KOPT-K1 (cell line): ENCODE data around the gene ARL8B.
A peak's percentile ranks its signal among the peaks of the same experiment; 100 is the strongest.

ENCODE experiments used
- H3K27ac ChIP-seq: fragments of 200-600 bp; sonication (generic); 2 replicates; pipeline ENCODE4 v1.5.1; 2016; ENCODE audit warnings: antibody characterized with exemption, mild to moderate bottlenecking, low read depth, low read length; ENCODE audit not compliant: poor library complexity, severe bottlenecking
- H3K36me3 ChIP-seq: fragments of 200-600 bp; sonication (generic); 2 replicates; pipeline ENCODE4 v1.5.1; 2017; ENCODE audit warnings: antibody characterized with exemption, mild to moderate bottlenecking, low read length, moderate library complexity; ENCODE audit not compliant: insufficient read depth
- H3K9me3 ChIP-seq: fragments of 200-600 bp; sonication (generic); 2 replicates; pipeline ENCODE4 v1.5.1; 2017; ENCODE audit warnings: antibody characterized with exemption, low read length, mild to moderate bottlenecking; ENCODE audit not compliant: insufficient read depth, poor library complexity, severe bottlenecking

Gene ARL8B

DNA sequence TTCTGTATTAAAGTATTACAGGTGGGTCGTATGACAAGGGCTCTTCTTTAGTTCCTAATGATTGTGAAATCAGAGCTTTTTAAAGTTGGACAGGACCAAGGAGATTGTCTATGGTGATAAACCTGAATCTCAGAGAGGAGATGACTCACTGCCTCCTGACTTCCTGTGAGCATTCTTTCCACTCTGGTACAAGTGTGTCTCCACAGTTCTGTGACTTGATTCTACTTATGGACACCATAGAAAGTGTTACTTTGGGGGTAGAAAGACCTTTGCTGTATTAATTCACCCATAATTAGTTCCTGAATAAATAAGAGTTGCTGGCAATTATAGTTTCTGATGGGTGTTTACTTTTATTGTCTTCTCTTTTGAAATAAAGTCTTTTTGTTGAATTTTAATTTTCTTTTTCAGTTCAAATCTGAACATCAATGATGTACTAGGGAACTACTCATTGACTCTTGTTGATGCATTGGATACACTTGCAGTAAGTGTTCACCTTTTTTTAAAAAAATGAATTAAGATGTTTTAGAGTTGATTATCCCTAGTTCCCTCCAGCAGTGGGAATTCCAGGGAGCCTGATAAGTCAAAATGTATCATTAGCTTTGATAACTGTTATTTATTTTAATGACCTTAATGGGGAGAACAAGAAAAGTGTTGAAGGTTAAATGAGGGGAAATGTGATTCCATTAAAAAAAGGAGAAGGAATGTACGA, 72.9 kb downstream of the ARL8B start:
- H3K36me3 ChIP-seq: peaks cover 43% of the 10 kb centered on the region
- H3K27ac ChIP-seq: peak overlapping the region; percentile 85
- H3K9me3 ChIP-seq: no peaks in the 10 kb centered on the region

DNA sequence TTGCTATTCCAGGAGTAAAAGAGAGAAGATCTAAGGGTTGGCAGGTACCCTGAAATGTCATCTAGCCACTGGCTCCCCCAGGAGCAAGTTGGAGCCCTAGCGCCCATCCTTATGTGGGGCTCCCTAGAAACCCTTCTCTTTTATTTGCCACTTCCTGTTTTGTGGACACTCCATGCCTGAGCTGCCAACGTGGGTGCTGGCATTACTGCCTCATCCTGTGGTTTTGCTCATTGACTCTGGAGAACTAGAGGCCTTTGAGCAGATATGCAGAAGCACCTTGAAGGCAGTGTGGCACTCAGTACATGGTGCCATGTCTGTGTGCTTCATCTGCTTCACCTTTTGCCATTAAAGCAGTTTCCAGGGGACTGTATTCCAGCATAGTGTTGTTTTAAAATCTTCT, 73.5 kb downstream of the ARL8B start:
- Histone ChIP-seq H3K9me3 (no peaks in the 10 kb centered on the region), H3K27ac (peak overlapping the region; percentile 85), H3K36me3 (peaks cover 50% of the 10 kb centered on the region)

DNA sequence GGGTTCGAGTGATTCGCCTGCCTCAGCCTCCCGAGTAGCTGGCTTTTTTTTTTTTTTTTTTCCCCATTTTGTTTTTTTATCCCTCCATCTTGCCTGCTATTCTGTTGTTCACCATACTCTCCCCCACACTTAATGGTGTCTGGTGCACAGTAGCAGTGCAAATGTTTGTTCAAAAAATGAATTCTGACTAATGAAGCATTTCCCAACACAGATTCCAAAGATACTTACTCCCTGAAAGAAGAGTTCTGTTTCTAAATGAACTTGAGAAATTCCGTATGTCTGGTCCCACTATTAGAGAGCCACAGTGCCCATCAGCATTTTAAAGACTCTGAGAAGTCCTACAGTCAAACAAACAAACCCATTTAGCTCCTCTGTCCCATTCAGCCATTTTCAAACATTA, 74.9 kb downstream of the ARL8B start:
- Histone ChIP-seq H3K9me3 (no peaks in the 10 kb centered on the region), H3K36me3 (peaks cover 64% of the 10 kb centered on the region), H3K27ac (peak overlapping the region; percentile 85)

DNA sequence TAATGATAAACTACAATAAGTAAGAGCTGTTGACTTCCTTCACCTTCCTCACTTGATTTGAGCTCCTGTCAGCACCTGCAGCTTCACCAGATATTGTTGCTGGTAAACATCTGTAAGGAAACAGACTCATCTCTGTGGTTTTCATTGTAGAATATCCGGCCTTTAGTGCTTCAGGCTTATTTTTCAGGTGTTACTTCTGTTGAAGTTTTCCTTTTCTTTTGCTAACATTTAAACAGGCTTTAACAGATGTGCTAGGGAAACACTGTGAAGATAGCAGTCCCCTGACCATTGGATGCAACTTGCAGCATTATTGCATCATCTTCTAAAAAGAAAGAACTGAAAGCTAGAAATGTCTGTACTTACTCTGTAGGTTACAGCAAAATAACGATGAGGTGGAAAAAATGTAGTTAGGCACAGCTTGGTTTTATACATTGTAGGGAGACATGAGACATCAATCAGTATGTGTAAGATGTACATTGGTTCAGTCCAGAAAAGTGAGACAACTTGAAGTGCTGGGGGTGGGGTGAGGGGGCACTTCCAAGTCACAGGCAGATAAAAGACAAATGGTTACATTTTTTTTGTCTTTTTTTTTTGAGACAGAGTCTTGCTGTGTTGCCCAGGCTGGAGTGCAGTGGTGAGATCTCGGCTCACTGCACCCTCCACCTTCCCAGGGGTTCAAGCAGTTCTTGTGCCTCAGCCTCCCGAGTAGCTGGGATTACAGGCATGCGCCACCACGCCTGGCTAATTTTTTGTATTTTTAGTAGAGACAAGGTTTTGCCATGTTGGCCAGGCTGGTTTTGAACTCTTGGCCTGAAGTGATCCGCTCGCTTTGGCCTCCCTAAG, 75.6 kb downstream of the ARL8B start:
- no peaks in the 10 kb centered on the region for H3K9me3 ChIP-seq
- H3K27ac ChIP-seq: peak overlapping the region; percentile 85
- peaks cover 71% of the 10 kb centered on the region for H3K36me3 ChIP-seq

DNA sequence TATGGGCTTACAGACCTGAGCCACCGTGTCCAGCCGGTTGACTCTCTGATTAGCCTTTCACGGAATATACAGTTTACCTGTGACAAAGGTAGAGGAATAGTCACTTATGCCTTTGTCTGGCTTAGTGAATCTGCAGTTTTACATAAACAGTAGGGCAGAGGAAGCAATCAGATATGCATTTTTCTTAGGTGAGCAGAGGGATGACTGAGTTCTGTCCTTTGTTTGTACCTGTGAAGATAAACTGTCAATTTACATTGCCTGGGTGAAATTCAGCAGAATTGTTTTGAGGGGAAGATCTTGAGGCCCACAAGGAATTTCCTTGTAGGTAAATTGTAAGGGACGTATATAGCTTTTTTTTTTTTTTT, 76.2 kb downstream of the ARL8B start:
- H3K9me3 ChIP-seq: no peaks in the 10 kb centered on the region
- H3K36me3 ChIP-seq: peaks cover 73% of the 10 kb centered on the region
- peak overlapping the region; percentile 85 for H3K27ac ChIP-seq

DNA sequence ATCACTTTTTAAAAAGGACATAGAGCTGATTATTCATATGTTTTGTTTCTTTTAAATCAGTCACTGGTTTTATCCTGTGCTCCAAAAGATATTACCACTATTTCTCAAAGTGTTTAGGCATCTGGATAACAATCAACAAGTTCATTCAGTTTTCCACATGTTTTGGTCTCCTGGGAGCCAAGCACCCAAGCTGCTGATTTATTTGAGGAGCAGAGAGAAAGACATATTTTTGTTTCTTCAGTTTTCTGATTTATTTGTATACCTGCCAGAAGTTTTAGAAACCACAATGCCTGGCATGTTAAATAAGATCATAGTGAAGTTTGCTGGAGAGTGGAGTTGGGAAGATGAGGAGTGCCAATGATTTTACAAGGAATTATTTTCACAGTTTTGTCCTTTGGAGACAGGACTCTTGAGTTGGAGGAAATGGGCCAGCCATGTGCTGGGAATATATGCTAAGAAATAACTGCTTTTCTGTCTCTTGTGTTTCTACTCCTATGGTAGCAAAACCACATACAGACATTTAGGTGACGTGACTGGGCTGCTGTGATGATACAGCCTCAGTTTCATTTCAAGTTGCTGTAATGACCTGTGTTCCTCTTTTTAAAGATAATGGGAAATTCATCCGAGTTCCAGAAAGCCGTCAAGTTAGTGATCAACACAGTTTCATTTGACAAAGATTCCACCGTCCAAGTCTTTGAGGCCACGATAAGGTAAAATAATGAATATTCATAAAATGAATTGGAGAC, 77.1 kb downstream of the ARL8B start:
- Histone ChIP-seq H3K9me3 (no peaks in the 10 kb centered on the region), H3K36me3 (peaks cover 74% of the 10 kb centered on the region), H3K27ac (peak overlapping the region; percentile 85)

DNA sequence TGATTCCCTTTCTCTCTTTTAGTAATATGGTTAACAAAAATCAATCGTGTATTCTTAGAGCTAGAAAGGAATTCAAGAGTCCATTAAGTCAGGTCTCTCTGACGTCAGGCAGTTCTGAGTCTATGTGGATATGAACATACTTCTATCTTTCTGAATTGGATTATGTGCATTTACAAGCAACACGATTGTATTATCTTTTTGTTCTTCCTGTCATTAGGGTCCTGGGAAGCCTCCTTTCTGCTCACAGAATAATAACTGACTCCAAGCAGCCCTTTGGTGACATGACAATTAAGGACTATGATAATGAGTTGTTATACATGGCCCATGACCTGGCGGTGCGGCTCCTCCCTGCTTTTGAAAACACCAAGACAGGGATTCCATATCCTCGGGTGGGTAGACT, 79.4 kb downstream of the ARL8B start:
- Histone ChIP-seq H3K27ac (no peak overlapping the region), H3K36me3 (peaks cover 83% of the 10 kb centered on the region), H3K9me3 (no peaks in the 10 kb centered on the region)

DNA sequence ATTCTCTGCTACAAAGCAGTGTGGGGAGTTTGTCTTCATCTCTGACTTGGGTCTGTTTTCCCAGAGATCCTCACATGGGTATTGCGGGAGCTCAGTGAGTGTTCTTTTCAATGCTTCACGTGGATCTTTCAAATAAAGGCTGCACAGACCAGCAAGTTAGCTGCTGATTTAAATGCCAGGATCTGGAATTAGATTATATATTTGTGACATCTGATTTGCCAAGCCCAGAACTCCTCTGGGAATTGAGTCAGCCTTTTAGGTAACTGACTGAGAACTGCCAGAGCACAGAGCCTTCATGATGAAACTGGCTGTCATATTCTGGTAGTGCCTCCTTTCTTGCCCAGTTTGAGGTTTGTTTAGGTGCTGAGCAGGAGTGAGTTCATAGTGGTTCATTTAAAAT, 80.1 kb downstream of the ARL8B start:
- Histone ChIP-seq H3K27ac (no peak overlapping the region), H3K36me3 (peaks cover 86% of the 10 kb centered on the region), H3K9me3 (no peaks in the 10 kb centered on the region)

DNA sequence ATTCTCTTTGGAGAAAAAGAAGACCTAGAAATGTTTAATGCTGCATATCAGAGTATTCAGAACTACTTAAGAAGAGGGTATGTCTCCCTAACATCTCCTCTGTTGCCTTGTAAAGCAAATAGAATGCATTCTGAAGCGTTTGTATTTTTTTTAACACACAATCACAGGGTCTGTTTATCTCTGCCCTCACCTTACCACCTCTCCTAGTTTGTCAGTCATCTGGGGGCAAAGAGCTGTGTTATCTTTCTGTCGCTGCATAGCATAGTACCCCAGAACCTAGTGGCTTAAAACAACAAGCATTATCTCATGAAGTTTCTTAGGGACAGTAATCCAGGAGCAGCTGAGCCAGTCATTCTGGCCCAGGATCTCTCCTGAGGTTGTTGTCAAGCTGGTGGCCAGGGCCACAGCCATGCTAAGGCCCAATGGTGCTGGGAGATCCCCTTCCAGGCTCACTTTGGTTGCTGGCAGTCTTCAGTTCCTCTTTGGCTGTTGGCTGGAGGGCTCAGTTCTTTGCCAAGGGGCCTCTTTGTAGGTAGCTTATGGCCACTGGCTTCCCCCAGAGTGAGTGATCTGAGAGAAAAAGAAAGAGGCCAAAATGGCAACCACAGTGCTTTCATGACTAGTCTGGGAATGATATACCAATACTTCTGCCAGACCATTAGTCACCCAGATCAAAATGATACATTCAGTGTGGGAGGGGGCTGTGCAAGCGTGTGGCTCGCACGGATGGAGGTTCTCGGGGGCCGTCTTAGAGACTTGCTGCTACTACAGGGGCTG, 83.3 kb downstream of the ARL8B start:
- Histone ChIP-seq H3K36me3 (peaks cover 100% of the 10 kb centered on the region), H3K9me3 (no peaks in the 10 kb centered on the region), H3K27ac (no peak overlapping the region)

DNA sequence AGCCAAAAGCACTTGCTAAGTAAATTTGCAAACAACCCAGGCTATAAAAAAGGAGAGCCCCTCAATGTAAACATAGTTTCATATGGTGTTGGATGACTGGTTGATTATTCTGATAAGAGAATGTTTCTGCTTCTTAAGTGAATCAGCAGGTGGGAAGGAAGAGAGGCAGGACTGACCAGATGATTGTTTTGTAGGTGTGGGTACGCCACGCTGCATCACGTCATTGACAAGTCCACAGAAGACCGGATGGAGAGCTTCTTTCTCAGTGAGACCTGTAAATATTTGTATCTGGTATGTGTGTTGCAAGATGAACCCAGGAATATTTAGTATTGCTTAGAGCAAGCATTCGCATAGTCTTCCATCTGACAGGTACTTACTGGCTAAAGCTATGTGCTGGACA, 88.8 kb downstream of the ARL8B start:
- peaks cover 100% of the 10 kb centered on the region for H3K36me3 ChIP-seq
- H3K27ac ChIP-seq: no peak overlapping the region
- no peaks in the 10 kb centered on the region for H3K9me3 ChIP-seq

DNA sequence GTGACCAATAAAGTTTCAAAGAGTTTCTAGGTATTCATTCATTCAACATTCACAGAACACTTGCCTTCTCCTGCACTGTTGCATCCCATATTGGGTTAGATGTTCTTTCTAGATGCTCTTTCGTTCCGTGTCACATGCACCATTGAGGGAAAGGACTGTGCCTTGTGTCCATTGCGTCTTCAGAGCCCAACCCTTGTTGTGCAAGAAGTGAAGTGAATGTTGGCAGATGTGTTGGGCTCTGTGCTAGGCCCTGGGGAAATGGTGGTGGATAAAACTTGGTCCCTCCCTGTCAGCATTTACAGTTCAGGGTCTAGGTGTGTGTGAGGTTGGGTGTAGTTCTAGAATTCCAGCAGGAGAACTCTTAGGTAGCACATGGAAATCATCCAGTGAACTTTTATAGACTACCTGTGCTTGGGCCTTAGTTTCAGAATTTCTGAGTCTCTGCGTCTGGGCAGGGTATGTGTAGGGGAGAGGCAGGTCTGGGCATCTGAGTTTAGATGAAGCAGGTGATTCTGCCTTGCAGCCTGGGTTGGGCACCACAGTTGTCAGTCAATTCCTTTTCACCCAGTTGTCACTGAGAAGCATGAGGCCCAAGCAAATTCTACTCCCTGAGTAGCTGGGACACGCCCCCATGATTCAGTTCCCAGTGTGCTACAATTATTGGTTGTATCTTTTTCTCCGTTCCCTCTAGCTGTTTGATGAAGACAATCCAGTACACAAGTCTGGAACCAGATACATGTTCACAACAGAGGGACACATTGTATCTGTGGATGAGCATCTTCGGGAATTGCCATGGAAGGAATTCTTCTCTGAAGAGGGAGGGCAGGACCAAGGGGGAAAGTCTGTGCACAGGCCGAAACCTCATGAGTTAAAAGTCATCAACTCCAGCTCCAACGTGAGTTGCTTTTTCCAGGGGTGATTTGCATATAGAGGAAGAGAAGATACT, 90.8 kb downstream of the ARL8B start:
- Histone ChIP-seq H3K36me3 (peaks cover 99% of the 10 kb centered on the region), H3K27ac (peak overlapping the region; percentile 24), H3K9me3 (no peaks in the 10 kb centered on the region)

DNA sequence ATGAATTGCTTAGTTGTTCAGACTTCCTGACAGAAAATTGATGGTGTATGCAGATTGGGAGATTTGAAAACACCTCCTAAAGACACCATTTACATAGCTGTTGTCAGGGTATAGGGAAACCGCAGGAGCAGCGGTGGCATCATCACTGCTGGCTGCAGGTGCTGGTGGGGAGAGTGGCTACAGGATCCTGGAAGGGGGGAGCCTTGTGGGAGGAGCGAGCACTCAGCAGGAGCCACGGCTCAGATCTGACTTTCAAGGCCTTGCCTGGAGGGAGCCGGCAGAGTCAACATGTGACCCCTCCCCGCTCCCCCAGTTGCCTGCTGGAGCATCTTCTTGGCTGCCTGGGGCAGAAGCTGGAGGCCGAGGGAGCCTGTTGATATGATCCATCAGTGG, 91.5 kb downstream of the ARL8B start:
- H3K27ac ChIP-seq: peak overlapping the region; percentile 24
- H3K9me3 ChIP-seq: no peaks in the 10 kb centered on the region
- H3K36me3 ChIP-seq: peaks cover 99% of the 10 kb centered on the region

DNA sequence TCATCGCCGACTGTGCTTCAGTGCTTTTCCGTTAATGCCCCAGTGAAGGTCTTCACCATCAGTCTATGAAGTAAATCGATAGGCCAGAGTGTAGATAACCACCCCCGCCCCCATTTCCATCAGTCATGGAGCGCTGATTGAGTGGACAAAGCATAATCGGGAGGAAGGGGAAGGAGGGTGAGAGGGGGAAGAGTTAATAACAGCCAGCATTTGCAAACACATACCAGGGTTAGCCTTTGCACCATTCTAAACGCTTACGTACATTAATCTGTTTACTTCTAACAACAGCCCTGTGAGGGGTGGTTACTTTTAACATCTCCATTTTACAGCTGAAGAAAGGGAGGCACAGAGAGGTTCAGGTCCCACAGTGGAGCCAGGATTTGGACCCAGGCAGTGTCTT, 92.3 kb downstream of the ARL8B start:
- peaks cover 99% of the 10 kb centered on the region for H3K36me3 ChIP-seq
- no peak overlapping the region for H3K27ac ChIP-seq
- no peaks in the 10 kb centered on the region for H3K9me3 ChIP-seq
